Activated CD4-positive, alpha-beta T cell treated with anti-CD3 and anti-CD28 coated beads, Interleukin-2, amount 50 U/mL, for 16 hours (primary cell): ENCODE results near the gene EPHA3.

ENCODE experiments used
- DNase-seq: peaks from one replicate; pipeline ENCODE4 v3.0.0-alpha.2; 2020

Gene EPHA3

GRCh38 chr3:89107461-89108290 is at the start of gene EPHA3:
Gene EPHA3, plus strand, starts transcription at chr3:89107621. Its CDS starts 128 bp downstream, at chr3:89107749.
- peak; percentile 48 for DNase-seq

GRCh38 chr3:89058371-89058770 is 49.0 kb upstream of the EPHA3 start:
- no peak for DNase-seq

DNA sequence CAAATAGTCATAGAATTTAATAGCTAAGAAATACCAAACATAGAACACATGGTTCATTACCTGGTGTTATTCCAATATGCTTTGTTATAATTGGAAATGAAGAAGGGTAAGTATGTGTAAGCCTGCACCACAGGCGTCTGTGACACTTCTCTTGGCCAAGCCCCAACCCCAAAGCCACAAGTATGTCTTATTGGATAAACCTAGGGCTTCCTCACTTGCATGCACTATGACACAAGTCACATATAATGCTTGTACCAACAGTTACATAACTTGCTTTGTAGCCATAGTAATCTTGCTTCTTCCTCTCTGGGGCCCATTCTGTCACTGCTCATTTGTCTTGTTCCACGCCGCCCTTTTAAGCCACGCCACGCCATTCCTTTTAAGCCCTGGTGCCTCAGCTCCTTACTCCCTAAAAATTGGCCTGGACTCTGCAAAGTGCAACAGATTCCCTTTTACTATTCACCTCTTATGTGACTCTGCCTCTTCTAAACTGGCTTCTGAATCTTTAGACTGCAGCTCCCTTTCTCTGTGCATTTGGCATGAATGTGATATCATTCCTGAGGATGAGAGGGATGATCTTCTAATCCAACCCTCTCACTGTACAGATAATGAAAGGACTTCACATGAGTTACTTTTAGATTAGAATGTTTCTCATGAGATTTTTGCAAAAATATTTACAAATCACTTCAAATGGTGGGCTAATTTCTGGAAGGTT is 48.1 kb upstream of the EPHA3 start:
- no peak for DNase-seq

- no peak for DNase-seq
These were observed 46.2 kb upstream of the EPHA3 start for GRCh38 chr3:89061259-89061658.

DNA sequence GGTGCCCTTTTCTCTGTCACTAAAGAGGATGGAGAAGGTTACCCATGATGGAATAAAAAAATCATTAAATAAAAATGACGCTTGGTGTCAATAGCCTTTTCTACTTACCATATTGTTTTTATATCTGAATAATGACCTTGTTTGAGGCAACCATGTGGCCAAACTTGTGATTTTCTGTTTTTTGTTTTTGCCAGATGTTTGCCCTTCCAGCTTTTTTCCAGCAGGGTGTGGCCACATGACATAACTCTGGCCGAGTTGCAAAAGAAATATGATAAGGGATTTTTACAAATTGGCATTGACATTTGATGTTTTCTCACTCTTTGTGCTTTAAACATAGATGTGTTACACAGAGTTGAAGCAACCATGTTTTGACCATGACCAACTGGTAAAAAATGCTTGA is 39.7 kb upstream of the EPHA3 start:
- DNase-seq: no peak

DNA sequence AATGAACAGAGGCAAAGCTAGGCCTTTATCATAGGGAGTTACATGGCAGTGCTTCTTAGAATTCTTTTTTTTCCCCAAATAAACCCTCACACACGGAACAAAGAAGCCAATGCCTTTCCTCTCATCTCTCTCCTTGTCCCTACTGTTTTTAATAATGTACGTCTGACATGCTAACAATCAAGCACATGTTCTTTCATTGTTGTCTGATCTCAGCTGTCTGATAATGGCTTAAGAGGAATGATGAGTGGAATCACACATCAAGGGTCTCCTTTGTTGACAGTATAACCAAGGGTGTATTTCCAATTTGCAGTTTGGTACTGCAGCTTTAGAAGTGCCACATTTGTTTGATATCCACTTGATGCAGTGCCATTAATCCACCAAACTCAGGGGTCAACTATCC is 34.8 kb upstream of the EPHA3 start:
- no peak for DNase-seq

DNA sequence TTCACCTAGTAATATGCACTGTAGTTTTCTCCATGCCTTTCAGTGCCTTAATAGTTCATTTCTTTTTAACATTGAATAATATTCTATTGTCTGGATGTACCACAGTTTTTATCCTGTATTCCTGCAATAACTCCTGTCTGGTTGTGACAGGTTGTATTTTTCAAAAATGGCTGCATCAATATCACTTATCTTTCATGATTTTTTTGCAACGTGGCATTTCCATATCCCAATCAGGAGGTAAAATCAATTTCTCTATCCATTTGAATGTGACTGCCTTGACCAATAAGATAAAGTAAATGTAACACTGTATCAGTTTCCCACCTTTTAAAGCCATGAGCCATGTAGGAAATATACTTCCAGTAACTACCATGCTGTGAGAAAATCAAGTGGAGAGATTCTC is 27.5 kb upstream of the EPHA3 start:
- DNase-seq: no peak

- DNase-seq: no peak
These were observed 19.6 kb upstream of the EPHA3 start for GRCh38 chr3:89087851-89088250.

GRCh38 chr3:89098173-89098572 is 9.2 kb upstream of the EPHA3 start:
- no peak for DNase-seq

DNA sequence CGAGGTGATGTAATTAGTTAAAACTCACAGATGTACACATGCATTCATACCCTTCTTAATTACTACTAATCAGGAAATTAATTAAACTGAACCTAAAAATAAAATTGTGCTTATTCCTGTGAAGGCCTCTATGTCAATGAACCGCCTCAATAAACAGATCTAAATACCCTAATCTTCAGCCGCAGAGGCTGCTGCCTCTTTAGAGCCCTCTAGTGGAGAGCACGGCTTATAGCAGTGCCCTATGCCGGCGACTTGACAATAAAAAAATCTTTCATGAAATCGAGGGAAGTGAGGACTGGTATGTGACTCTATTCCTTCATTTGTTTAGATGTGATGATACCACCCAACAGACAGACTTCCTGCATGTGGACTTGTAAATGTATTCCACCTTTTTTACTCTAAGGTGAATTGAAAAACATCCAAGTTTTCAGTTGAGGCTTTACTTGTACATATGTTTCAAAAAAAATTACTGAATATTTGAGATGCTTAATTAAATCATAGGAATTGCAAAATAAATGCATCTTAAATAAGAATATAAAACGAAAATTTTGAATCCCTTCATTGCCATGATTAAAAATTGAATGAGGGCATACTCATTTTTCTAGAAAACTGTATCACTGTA is 8.3 kb upstream of the EPHA3 start:
- peak; percentile 62 for DNase-seq

GRCh38 chr3:89101251-89101650 is 6.2 kb upstream of the EPHA3 start:
- no peak for DNase-seq

- no peak for DNase-seq
These were observed 5.5 kb upstream of the EPHA3 start for GRCh38 chr3:89101921-89102320.

DNA sequence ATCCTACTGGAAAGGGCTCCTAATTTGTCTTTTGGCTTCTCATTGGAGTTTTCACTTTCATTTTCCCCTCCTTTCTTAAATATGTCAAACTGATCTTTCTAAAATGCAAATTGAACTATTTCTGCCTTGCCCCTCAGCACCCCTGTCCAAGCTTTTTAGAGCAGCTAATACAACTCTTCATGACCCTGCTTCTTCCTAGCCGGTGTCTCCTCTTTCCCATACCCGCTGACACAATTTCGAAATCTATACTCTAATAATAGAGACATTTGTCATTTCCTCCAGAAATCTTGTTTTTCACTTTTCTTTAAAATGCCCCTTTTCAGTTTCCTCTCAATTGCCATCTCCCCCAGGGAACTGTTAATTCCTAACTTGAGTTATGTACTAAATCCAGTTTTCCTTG is 2.9 kb upstream of the EPHA3 start:
- no peak for DNase-seq

GRCh38 chr3:89105503-89105902 is 1.9 kb upstream of the EPHA3 start:
- no peak for DNase-seq

- DNase-seq: no peak
These were observed 800 bp downstream of the EPHA3 start for GRCh38 chr3:89108291-89108550.

DNA sequence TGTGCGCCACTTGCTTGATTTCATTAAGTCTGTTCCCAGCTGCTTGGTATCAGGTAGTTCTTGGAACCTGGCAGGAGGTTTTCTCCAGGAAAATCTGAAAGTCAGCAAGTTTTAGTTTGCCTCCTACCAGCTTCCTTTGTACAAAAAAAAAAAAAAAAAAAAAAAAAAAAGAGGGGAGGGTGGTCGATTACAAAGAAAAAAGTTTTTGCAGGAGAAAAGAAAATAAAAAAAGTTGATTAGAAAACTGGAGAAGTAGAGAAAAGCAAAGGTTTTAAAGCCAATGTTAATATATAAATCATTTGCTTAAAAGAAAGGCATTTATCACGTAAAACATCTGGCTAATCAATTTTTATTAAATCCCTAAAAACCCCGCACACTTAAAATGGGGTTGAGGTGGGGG is 5.9 kb downstream of the EPHA3 start:
- no peak for DNase-seq

GRCh38 chr3:89113893-89114840 is 6.7 kb downstream of the EPHA3 start:
- peak; percentile 34 for DNase-seq

- no peak for DNase-seq
These were observed 7.4 kb downstream of the EPHA3 start for GRCh38 chr3:89114841-89115223.

DNA sequence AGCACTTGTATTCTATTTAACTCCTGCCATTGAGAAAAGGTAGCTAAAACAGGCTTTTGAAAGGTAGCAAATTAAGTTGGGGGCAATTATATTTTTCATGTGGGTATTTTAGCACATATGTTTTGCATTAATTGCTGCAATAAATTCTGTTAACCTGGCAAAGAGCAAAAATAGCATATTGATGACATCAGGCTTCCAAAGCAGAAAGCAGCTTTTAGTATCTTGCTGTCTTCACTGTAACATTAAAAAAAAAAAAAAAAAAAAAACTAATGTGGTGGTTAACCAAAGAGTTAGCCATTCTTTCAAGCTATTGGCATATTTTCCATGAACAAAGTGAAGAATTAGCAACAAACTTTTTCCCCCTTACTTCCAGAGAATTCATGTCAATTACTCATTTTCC is 9.1 kb downstream of the EPHA3 start:
- DNase-seq: no peak

DNA sequence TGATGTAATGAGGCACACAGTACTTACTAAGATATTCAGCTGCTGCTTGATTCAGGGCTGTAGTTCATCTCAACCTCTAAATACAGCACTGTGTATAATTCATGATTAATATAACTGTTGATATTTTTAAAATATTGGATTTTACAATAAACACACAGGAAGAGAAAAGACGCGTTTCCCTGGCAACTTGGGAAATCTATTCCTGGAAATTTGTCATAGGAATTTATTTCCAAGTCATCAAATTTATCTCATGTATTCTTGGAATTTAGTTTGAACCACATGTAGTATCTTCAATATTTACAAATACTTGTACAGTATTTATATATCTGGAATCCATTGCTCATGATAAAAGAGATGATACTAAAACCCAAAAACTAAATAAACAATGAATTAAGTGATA is 30.6 kb downstream of the EPHA3 start:
- no peak for DNase-seq

GRCh38 chr3:89139870-89140269 is 32.4 kb downstream of the EPHA3 start:
- no peak for DNase-seq

DNA sequence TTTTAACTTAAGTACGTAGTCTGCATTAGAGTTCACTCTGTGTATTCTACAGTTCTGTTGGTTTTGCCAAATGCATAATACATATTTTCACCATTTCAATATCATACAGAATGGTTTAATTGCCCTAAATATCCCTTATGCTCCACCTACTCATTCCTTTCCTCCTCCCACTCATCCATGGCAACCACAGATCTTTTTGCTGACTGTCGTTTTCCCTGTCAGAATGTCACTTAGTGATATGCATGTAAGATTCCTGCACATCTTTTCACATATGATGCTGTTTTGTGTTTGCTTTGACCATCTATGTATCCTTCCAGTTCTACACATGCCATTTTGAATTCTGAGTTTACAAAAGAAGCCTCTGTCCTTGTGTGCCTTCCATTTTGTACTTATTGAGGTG is 36.7 kb downstream of the EPHA3 start:
- no peak for DNase-seq

GRCh38 chr3:89145995-89146394 is 38.6 kb downstream of the EPHA3 start:
- DNase-seq: no peak
